ENCODE measurements around the gene FPGS. TPM values are rescaled to one million over a fixed set of nuclear protein-coding genes. Genes with fewer than 3 reads are reported as not detected.
"Not testable (repeated sequence)": the region's sequence is repeated elsewhere in the genome, so short reads cannot be mapped to it uniquely, and the experiment has no call there.

Gene FPGS
- total RNA-seq, 1 donor from 2014 or later = 30.2 TPM

DNA sequence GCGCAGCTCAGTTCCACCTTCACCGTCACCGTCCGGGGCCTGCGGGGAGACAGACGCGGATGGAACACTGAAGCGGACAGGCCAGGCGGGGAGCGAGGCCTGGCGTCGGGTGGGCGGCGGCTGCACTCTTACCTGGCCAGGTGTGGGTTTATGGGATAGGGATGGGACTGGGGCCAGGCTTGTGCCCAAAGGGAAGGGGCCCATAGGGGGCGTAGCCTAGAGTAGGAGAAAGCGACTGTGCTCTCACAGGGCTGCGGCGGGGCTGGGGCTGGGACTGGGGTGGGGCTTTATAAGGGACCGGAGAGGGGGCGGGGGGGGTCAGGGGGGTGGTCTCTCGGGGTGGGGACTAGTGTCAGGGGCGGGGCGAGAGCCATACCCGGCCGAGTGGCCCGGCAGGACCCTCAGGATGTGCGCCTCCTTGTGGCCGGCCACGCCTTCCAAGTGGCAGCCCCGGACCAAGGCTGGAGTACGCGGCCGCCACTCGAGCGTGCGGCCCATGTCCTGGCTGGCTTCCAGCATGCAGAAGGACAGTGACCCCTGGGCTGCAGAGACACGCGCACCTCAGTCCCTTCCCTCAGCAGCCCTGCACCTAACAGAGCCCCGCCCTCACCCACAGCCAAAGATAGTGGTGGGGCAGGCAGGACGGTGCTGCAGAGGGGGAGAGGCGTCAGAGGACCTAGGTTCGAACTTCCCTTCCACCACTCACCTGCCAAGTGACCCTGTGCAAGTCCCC lies 22.8 kb downstream of the FPGS start:
- intact Hi-C loops (cut with DNase I) = no loop called here
- DNase-seq (ENCODE audit: missing footprints) = no peak
- ATAC-seq = no peak

DNA sequence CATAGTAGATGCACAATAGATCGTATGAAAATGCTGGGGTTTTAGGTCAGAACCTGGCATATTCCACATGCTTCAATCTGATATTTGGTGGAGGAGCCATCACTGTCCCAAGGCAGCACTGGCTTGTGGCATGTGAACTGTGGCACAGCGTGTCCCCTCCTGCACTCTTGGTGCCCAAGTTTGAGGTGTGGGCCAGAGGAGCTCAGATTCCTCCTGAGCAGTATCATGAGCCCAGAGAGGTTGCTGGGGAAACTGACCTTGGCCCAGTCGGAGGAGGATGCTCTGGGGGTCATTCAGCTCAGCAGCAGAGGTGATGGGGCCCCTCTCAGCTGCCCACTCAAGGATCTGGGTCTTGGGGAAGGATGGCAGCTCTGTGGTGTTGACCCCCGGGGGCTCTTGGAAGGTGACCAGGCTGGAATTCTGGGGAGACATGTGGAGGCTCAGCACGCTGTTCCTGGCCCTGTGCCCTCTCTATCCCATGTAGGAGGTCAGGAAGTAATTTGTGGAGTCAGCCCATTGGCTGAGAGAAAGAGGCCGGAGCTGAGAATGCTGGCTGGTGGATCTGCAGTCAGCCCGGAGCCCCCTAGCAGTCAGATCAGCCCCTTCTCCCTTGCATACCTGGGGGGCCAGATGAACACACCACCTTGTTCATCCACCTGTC lies 23.7 kb downstream of the FPGS start:
- ATAC-seq (no peak), DNase-seq (ENCODE audit: missing footprints) (no peak)
- intact Hi-C loops (cut with DNase I) = no loop called here

DNA sequence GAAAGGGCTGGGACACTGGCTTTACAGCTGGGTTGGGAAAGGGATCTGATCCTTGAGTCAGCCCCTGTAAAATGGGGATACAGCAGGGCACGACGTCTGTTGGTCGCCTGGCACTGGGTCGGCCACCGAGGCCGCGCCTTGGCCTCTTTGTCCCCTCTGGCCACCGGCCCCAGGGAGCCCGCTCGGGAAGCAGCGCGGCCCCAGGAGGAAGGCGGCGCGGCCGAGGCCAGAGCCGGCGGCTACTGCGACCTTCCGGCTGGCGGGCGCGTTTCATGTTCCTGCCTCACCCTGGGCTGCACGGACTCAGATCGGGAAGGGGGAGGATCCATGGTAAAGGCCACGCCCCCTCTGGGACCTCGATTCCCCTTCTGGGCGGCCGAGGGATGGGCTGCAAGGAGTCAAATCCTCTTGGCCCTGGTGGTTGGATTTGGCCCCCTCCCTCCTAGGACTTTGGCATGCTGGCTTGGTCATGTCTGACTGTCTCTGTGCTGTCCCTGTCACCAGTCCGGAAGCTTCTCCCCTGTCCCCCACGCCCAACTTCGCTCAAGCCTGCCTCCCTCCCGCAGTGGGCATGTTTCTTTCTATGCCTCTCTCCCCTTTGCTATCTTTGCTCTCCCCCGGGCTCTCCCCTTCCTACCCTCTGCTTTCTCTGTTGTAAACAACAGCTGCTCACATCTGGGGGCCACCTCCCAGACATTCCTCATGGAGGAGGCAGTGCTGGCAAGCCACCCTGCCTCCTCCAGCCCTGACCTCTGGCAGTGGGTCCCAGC lies 25.8 kb downstream of the FPGS start:
- intact Hi-C loops (cut with DNase I) = loop anchor here (2.0 kb wide), 2 partner anchors 30 to 42 kb away; no protein-coding TSS in a partner anchor
- peak; percentile 93 for ATAC-seq

GRCh38 chr9:127829205-127829906 lies 26.7 kb downstream of the FPGS start:
- DNase-seq (ENCODE audit: missing footprints) = no peak
- intact Hi-C loops (cut with DNase I) = loop anchor here (2.0 kb wide), 2 partner anchors 29 to 41 kb away; no protein-coding TSS in a partner anchor
- ATAC-seq = no peak

More for the DNA sequence above, 25.8 kb downstream of the FPGS start:
- peak; percentile 92 for DNase-seq (ENCODE audit: missing footprints)

- no peak for DNase-seq (ENCODE audit: missing footprints)
- no peak for ATAC-seq
- intact Hi-C loops (cut with DNase I) = no loop called here
Observed at GRCh38 chr9:127832248-127832647, 29.6 kb downstream of the FPGS start.

DNA sequence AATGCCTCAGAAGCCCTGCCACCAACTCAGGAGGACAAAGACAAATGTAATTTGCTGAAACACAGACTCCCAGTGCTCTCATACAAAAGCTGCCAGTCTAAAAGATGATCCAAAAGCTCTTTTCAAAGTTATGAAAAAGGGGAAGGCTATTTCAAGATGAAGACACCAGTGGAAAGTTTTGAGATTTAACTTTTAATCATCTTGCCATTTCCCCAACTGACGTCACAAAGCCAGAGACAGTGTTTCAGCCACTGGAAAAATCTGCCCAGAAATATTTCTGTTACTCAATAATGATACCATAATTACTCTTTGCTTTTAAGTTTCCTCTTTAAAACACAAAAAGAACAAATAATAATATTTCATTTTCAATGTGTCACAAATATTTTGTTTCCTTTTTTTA lies 30.9 kb downstream of the FPGS start:
- intact Hi-C loops (cut with DNase I) = no loop called here
- ATAC-seq = no peak

GRCh38 chr9:127835991-127836516 lies 33.4 kb downstream of the FPGS start:
- DNase-seq (ENCODE audit: missing footprints) = peak; percentile 82
- ATAC-seq = peak; percentile 32
- intact Hi-C loops (cut with DNase I) = no loop called here

More for the DNA sequence above, 30.9 kb downstream of the FPGS start:
- DNase-seq (ENCODE audit: missing footprints) = no peak

DNA sequence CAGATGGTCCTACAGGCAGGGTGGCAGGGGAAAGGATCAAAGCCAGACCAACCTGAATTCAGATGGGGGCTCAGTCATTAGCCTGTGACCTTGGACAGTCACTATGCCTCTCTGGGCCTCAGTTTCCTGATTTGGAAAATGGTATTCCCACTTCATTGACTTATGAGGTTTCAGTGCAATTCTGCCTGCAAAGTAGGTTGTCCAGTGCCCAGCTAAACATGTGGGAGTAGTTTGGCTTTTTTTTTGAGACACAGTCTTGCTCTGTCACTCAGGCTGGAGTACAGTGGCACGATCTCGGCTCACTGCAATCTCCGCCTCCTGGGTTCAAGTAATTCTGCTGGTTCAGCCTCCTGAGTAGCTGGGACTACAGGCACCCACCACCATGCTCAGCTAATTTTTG lies 33.9 kb downstream of the FPGS start:
- ATAC-seq; DNase-seq (ENCODE audit: missing footprints); intact Hi-C loops (cut with DNase I): not testable (repeated sequence)

DNA sequence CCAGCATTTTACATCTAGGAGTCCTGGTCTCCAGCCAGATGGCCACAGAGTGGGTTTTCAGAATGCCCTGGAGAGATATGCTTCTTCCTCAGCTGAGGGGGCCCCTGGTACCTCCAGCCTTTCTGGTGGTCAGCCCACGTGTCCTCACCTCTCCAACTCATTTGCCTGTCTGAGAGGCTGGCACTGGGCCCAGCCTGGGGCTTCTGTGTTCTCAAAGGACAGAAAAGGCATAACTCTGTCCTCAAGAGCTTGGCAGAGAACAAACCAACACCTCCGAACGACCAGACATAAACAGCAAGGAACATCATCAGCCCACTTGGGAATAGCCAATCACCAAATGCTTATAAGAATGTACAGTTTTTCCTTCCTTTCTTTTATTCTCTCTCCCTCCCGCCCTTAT lies 34.7 kb downstream of the FPGS start:
- ATAC-seq (no peak), DNase-seq (ENCODE audit: missing footprints) (peak; percentile 70)
- intact Hi-C loops (cut with DNase I) = no loop called here

GRCh38 chr9:127838375-127839078 lies 35.8 kb downstream of the FPGS start:
- DNase-seq (ENCODE audit: missing footprints) (peak; percentile 88), ATAC-seq (peak; percentile 77)
- intact Hi-C loops (cut with DNase I) = loop anchor here (2.0 kb wide), 1 partner anchor 18 kb away; no protein-coding TSS in a partner anchor

- intact Hi-C loops (cut with DNase I) = no loop called here
- ATAC-seq (no peak), DNase-seq (ENCODE audit: missing footprints) (no peak)
Observed at GRCh38 chr9:127841087-127841835, 38.6 kb downstream of the FPGS start.

GRCh38 chr9:127844821-127845359 lies 42.2 kb downstream of the FPGS start:
- intact Hi-C loops (cut with DNase I) = loop anchor here (2.0 kb wide), 1 partner anchor 14 kb away; no protein-coding TSS in a partner anchor
- DNase-seq (ENCODE audit: missing footprints) (no peak), ATAC-seq (peak; percentile 27)

- intact Hi-C loops (cut with DNase I) = loop anchor here (2.0 kb wide), 1 partner anchor 13 kb away; no protein-coding TSS in a partner anchor
- DNase-seq (ENCODE audit: missing footprints); ATAC-seq: not testable (repeated sequence)
Observed at GRCh38 chr9:127845619-127846018, 42.9 kb downstream of the FPGS start.

GRCh38 chr9:127846443-127847177 lies 43.9 kb downstream of the FPGS start:
- DNase-seq (ENCODE audit: missing footprints) (peak; percentile 84), ATAC-seq (peak; percentile 51)
- intact Hi-C loops (cut with DNase I) = no loop called here

DNA sequence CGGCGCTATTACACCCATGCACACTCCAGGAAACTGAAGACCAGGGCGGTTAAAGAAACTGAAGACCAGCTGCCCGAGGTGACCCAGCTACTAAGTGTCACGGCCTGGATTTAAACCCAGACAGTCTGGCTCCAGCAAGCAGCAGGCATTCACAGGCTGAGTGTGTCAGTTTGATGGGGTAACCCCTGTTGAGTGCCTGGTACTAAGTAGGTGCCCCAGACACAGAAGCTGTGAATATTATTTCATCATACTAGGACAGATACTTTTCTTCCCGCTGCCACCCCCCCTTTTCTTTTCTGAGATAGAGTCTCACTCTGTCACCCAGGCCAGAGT lies 44.5 kb downstream of the FPGS start:
- ATAC-seq (peak; percentile 37), DNase-seq (ENCODE audit: missing footprints) (no peak)
- intact Hi-C loops (cut with DNase I) = no loop called here
